ENCODE measurements around the gene CABP7. TPM values are rescaled to one million over a fixed set of nuclear protein-coding genes. Genes with fewer than 3 reads are reported as not detected.
A peak's percentile ranks its signal among the peaks of the same experiment; 100 is the strongest.

CABP7 gene
- polyA plus RNA-seq, 1 donor (not counting 4 experiments of a cell fraction or from before 2014, with no cell fraction given): not detected

GRCh38 chr22:29767171-29768051 lies 47.6 kb downstream of the CABP7 start, which contains the start of gene UQCR10:
Gene UQCR10 (plus strand): TSS chr22:29767369. CDS start chr22:29767399, 30 bp downstream.
- no peak for TF ChIP-seq CTCF (optimal IDR thresholded peaks at IDR 0.05 in 1 of 3, IDR thresholded peaks at IDR 0.05 in 1 of 3, conservative IDR thresholded peaks at IDR 0.05 in 1 of 3; ENCODE audit: extremely low read depth in 1 of 3, insufficient read depth in 2 of 3, low read length in 3 of 3)
- TF ChIP-seq EZH2 (IDR thresholded peaks at IDR 0.05; ENCODE audit: low read length): no peak

GRCh38 chr22:29768052-29768693 lies 48.4 kb downstream of the CABP7 start:
- peak overlapping the region; percentile 77 to 98 (median 95) for H3K4me3 ChIP-seq (ENCODE audit: control insufficient read depth in 2 of 3, extremely low read depth in 1 of 3, insufficient read depth in 2 of 3, low read depth in 1 of 3, low read length in 3 of 3)
- no peak for FAIRE-seq
- H3K9me3 ChIP-seq (ENCODE audit: control insufficient read depth, low read depth, low read length): no peaks in the 10 kb centered on the region
- H3K27ac ChIP-seq (ENCODE audit: control insufficient read depth, insufficient read depth, low read length): peak overlapping the region; percentile 87
- dilution Hi-C loops (cut with MboI; ENCODE audit: extremely low pct_ligation_motif_present, low sequenced_read_pairs): no loop called here
- H2AFZ ChIP-seq (ENCODE audit: control insufficient read depth, low read length): no peak overlapping the region
- H3K36me3 ChIP-seq (ENCODE audit: control insufficient read depth in 2 of 2, extremely low read depth in 1 of 2, insufficient read depth in 2 of 2, low read length in 2 of 2): peaks cover 8 to 13% of the 10 kb centered on the region in 2 experiments
- DNase-seq (ENCODE audit: low read depth, low spot score): no peak
- TF ChIP-seq CTCF (optimal IDR thresholded peaks at IDR 0.05 in 1 of 3, IDR thresholded peaks at IDR 0.05 in 1 of 3, conservative IDR thresholded peaks at IDR 0.05 in 1 of 3; ENCODE audit: extremely low read depth in 1 of 3, insufficient read depth in 2 of 3, low read length in 3 of 3) (no peak), EZH2 (IDR thresholded peaks at IDR 0.05; ENCODE audit: low read length) (no peak)
- no peaks in the 10 kb centered on the region for H3K9me1 ChIP-seq (ENCODE audit: control insufficient read depth, extremely low read depth, insufficient read depth, low read length)
- H3K9ac ChIP-seq (ENCODE audit: control insufficient read depth, extremely low read depth, insufficient read depth, low read length): peak overlapping the region; percentile 94
- H3K79me2 ChIP-seq (ENCODE audit: control insufficient read depth, insufficient read depth, low read length): peaks cover 34% of the 10 kb centered on the region
- H3K4me1 ChIP-seq (ENCODE audit: control insufficient read depth, extremely low read depth, insufficient read depth, low read length): peaks cover 27% of the 10 kb centered on the region
- no peaks in the 10 kb centered on the region for H3K27me3 ChIP-seq (ENCODE audit: control insufficient read depth, extremely low read depth, insufficient read depth, low read length)
- no peaks in the 10 kb centered on the region for H4K20me1 ChIP-seq (ENCODE audit: control insufficient read depth, extremely low read depth, insufficient read depth, low read length)
- H3K4me2 ChIP-seq (ENCODE audit: control insufficient read depth, extremely low read depth, insufficient read depth, low read depth, low read length): peak overlapping the region; percentile 92

More at GRCh38 chr22:29767171-29768051, 47.6 kb downstream of the CABP7 start, which contains the start of gene UQCR10:
- Histone ChIP-seq H3K4me2 (ENCODE audit: control insufficient read depth, extremely low read depth, insufficient read depth, low read depth, low read length) (peak within 1 kb of the TSS; percentile 92), H2AFZ (ENCODE audit: control insufficient read depth, low read length) (peak within 1 kb of the TSS; percentile 99), H4K20me1 (ENCODE audit: control insufficient read depth, extremely low read depth, insufficient read depth, low read length) (no peaks in the 10 kb centered on the region), H3K27ac (ENCODE audit: control insufficient read depth, insufficient read depth, low read length) (peak within 1 kb of the TSS; percentile 87), H3K9me3 (ENCODE audit: control insufficient read depth, low read depth, low read length) (no peaks in the 10 kb centered on the region), H3K4me1 (ENCODE audit: control insufficient read depth, extremely low read depth, insufficient read depth, low read length) (peaks cover 21% of the 10 kb centered on the region), H3K27me3 (ENCODE audit: control insufficient read depth, extremely low read depth, insufficient read depth, low read length) (no peaks in the 10 kb centered on the region), H3K4me3 (ENCODE audit: control insufficient read depth in 2 of 3, extremely low read depth in 1 of 3, insufficient read depth in 2 of 3, low read depth in 1 of 3, low read length in 3 of 3) (peak within 1 kb of the TSS; percentile 77 to 98 (median 95)), H3K36me3 (ENCODE audit: control insufficient read depth in 2 of 2, extremely low read depth in 1 of 2, insufficient read depth in 2 of 2, low read length in 2 of 2) (peaks cover 8 to 13% of the 10 kb centered on the region in 2 experiments), H3K9me1 (ENCODE audit: control insufficient read depth, extremely low read depth, insufficient read depth, low read length) (no peaks in the 10 kb centered on the region), H3K9ac (ENCODE audit: control insufficient read depth, extremely low read depth, insufficient read depth, low read length) (peak within 1 kb of the TSS; percentile 94), H3K79me2 (ENCODE audit: control insufficient read depth, insufficient read depth, low read length) (peaks cover 34% of the 10 kb centered on the region)
- DNase-seq (ENCODE audit: low read depth, low spot score) (no peak), FAIRE-seq (peak; percentile 79)
- dilution Hi-C loops (cut with MboI; ENCODE audit: extremely low pct_ligation_motif_present, low sequenced_read_pairs): no loop called here
